GM12892 (cell line): ENCODE measurements around the gene LSMEM2.
"Not testable (repeated sequence)": the region's sequence is repeated elsewhere in the genome, so short reads cannot be mapped to it uniquely, and the experiment has no call there.

Experiments
- DNase-seq: peaks from one replicate; pipeline ENCODE4 v3.0.0; 2011; ENCODE audit not compliant: insufficient read length
- FAIRE-seq: peaks from 2 replicates; lab custom pipeline; 2011; peaks lifted over from hg19 to GRCh38; lab: Jason Lieb, UNC
- POLR2A ChIP-seq: IDR thresholded peaks from 2 replicates; pipeline ENCODE4 v1.6.1; 2011; ENCODE audit warnings: low read depth, low read length, control low read depth
- POLR2AphosphoS5 ChIP-seq: IDR thresholded peaks from 2 replicates; pipeline ENCODE4 v1.6.1; 2011; ENCODE audit warnings: low read depth, low read length, control low read depth
- TAF1 ChIP-seq: IDR thresholded peaks from 2 replicates; pipeline ENCODE4 v1.6.1; 2011; ENCODE audit warnings: low read depth, mild to moderate bottlenecking, control low read depth, low read length, borderline replicate concordance

The LSMEM2 gene

GRCh38 chr3:50299929-50300680 lies 21.2 kb downstream of the LSMEM2 start:
- TF ChIP-seq POLR2A (peak; percentile 37), TAF1 (no peak)
- FAIRE-seq (peak; percentile 33), DNase-seq (no peak)

DNA sequence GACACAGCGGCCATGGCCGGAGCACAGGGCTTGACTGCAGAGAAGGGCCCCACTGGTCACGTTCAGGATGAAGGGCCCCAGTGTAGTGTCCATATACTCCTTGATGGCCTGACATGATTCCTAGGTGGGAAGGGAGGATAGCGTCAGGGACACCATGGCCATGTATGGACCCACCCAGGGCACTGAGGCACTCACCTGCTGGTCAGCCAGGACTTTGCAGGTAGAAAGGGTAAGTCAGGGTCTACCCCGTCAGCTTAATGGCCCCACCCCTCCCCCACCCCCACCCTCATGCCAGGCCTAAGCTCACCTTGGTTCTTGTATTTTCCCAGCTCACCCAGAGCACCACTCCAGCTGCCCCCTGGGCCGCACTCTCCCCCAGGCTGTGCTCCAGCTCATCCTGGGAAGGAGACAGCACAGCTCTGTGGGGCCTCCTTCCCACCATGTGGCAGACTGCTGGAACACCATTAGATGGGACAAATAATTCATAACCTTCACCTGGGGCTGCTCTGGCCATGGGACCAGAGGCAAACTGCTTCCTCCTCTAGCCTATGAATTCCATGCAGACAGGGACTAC lies 21.9 kb downstream of the LSMEM2 start:
- TF ChIP-seq POLR2AphosphoS5 (no peak), TAF1 (no peak), POLR2A (no peak)
- no peak for FAIRE-seq
- no peak for DNase-seq

DNA sequence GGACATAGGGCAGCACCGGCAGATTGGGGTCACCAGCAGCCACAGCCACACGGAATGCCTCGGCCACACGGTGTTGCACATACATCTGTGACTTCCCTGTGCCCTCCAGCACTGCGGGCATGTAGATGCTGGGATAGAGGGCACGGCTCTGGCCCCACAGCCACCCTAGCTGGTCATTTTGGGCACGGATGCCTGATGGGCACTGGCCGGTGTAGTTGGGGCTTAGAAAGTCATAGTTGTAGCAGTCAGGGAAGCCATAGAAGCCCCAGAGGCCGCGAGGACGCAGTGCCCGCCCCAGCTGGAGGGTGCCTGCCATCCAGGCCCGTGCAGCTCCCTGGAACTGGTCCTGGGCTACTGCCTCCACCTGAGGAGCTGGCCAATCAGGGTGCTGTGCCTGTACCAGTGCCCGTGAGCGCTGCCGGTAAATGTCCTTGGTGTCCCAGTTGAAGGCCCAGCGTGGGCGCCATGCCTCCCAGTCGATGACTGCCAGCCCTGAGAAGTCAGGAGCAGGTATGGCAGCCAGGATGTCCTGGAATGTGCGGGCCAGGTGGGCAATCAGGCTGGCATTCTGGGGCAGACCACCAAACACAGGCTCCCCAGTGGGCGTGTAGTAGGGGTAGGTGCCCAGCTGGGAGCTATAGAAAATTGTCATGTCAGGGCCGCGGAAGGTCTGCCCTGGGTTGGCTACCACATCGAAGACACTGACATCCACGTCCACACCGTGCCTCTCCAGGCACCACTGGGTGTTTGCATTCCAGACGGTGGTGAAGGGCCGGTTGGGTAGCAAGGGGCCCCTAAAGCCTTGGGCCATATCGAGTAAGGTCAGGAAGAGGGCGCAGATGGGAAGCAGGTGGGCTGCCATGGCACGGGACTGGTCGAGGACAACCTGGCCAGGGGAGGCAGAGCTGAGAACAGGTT lies 23.5 kb downstream of the LSMEM2 start:
- DNase-seq, result no peak
- no peak for FAIRE-seq
- TF ChIP-seq TAF1 (no peak), POLR2A (no peak), POLR2AphosphoS5 (no peak)

- TF ChIP-seq POLR2AphosphoS5 (no peak), POLR2A (no peak), TAF1 (no peak)
- FAIRE-seq, result no peak
- no peak for DNase-seq
These were observed 24.3 kb downstream of the LSMEM2 start, which contains the start of gene HYAL1 for GRCh38 chr3:50303013-50303815. Gene HYAL1 (minus strand): TSS chr3:50303574. CDS start chr3:50302956, 618 bp downstream.

DNA sequence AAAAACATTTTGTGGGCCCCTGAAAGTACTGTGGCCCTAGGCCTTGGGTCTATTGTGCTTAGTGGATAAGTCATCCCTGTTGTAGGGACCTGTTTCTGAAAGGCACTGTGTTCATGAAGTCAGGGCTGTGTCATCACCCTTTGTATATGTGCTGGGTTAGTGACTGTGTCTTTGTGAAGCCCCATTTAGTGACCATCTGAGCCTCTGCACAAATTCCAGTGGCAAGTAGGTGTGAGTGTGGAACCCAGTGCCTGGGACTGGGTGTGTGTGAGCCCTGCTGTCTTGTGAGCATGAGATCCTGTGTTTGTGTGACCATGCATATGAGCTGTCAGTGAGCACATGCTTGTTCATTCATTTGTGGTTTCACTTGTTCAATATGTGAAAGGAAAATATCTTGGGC lies 25.7 kb downstream of the LSMEM2 start:
- TF ChIP-seq POLR2AphosphoS5 (no peak), POLR2A (no peak), TAF1 (no peak)
- no peak for DNase-seq
- FAIRE-seq, result peak; percentile 21

- not testable (repeated sequence) for FAIRE-seq, DNase-seq
These were observed 33.2 kb downstream of the LSMEM2 start for GRCh38 chr3:50312041-50312440.

DNA sequence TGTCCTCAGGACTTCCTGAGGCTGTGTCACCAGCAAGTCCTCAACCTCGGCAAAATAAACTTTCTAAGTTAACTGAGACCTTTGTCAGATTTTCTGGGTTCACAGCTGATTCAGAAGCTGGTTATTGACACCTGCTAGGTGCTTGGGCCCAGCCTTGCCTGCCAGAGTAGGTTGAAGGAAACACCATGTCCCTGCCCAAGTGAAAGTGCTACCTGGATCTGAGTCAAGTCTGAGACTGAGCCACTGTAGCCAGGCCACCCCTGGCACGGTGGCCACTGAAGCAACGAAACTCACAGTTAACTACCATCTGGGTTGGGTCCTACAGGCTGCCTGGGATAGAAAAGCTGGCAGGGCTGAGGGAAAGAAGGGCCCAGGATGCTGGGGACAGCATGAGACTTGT lies 35.5 kb downstream of the LSMEM2 start:
- no peak for DNase-seq
- TF ChIP-seq POLR2A, result no peak
- no peak for TF ChIP-seq TAF1
- TF ChIP-seq POLR2AphosphoS5, result no peak
- FAIRE-seq, result no peak

GRCh38 chr3:50314816-50315215 lies 35.9 kb downstream of the LSMEM2 start:
- no peak for DNase-seq
- no peak for FAIRE-seq
- TF ChIP-seq TAF1, result no peak
- no peak for TF ChIP-seq POLR2A
- no peak for TF ChIP-seq POLR2AphosphoS5

DNA sequence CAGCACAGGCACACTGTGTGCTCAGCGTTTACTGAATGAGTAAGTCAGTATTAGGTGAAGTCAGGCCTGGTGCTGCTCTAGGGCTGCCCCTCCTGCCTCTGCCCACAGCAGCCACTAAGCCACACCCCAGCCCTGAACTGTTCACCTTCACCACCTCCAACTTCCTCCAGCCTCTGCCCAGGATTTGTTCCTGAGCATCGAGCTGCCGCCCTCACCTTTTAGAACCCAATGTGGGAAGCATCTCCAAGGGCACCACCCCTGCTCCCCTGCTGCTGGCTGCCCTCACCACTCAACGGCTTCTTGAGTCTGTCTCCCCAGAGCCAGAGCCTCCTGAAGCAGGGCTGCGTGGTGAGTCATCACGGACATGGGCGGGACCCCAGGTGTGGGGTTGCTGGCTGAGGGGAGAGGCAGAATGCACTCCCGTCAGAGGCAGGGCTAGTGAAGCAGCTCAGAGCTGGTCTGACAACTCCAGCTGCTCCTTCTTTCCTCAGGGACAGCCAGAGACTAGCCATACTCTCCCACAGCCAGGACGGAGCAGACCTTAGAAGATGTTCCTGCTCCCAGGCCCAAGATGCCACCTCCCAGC lies 37.9 kb downstream of the LSMEM2 start:
- DNase-seq (no peak), FAIRE-seq (no peak)
- TF ChIP-seq TAF1 (no peak), POLR2A (no peak), POLR2AphosphoS5 (no peak)

DNA sequence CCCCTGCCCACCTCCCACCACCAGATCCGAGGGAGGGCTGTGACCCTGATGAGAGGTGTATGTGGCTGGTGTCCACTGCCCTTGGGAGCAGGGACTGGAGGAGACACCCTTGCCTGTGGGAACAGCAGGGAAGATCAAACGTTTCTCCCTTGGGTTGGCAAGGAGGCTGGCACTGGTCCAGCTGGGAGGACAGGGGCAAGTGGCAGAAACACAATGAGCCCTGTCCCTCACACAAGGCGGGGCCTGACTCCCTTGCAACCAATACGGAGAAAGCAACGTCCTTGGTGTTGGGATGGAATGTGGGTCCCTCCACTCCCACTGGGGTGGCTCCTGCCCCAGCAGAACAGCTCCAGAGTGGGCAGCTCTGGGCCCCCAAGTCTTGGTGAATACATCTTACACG lies 38.4 kb downstream of the LSMEM2 start:
- FAIRE-seq (no peak), DNase-seq (no peak)
- TF ChIP-seq POLR2AphosphoS5 (no peak), TAF1 (no peak), POLR2A (no peak)

- no peak for TF ChIP-seq TAF1
- TF ChIP-seq POLR2AphosphoS5, result no peak
- no peak for TF ChIP-seq POLR2A
- no peak for DNase-seq
- no peak for FAIRE-seq
These were observed 39.3 kb downstream of the LSMEM2 start for GRCh38 chr3:50318163-50318562.
